B cell (primary cell): ENCODE measurements around the gene ACP6. TPM values are rescaled to one million over a fixed set of nuclear protein-coding genes. Genes with fewer than 3 reads are reported as not detected.

Experiments
- ATAC-seq: fragments of 200-7000 bp; cut with Tn5 transposase; one replicate; pipeline ENCODE4 v1.10.0; 2021; ENCODE audit warnings: low read depth, mild to moderate bottlenecking, moderate number of reproducible peaks, moderate library complexity
- CTCF ChIA-PET: fragments of 350-600 bp; sonication (Branson Sonifier 250); formaldehyde crosslinking; loops from one replicate; lab custom pipeline; 2021; ENCODE audit warnings: antibody characterized with exemption, inconsistent platforms; lab: Charles Lee
- POLR2A ChIA-PET: fragments of 350-600 bp; sonication (Branson Sonifier 250); formaldehyde crosslinking; loops from one replicate; lab custom pipeline; 2021; ENCODE audit warnings: antibody characterized with exemption; lab: Charles Lee
- DNase-seq: peaks from one replicate; pipeline ENCODE4 v3.0.0; 2013
- H2AFZ ChIP-seq: 2 replicates; pipeline ENCODE4 v1.6.1; 2012; ENCODE audit warnings: mild to moderate bottlenecking, low read depth, low read length; ENCODE audit not compliant: insufficient read depth, poor library complexity, severe bottlenecking
- H3K27ac ChIP-seq, 2 donors: 1 replicate in 1 of 2; 2 replicates in 1 of 2; pipeline ENCODE4 v1.5.1; 2012 to 2013; ENCODE audit warnings: low read length in 2 of 2, mild to moderate bottlenecking in 2 of 2, moderate library complexity in 1 of 2
- H3K27me3 ChIP-seq, 4 experiments: fragments of 200-600 bp in 1 of 4; sonication (generic) in 1 of 4; replicated peaks in 1 of 4; 1 replicate in 2 of 4; 2 replicates in 2 of 4; pipeline versions ENCODE4 v1.6.1 to v1.7.0; 2013 to 2016; ENCODE audit warnings: low read length in 3 of 4, mild to moderate bottlenecking in 2 of 4, mixed read lengths in 1 of 4, moderate library complexity in 1 of 4; ENCODE audit not compliant: insufficient read depth in 4 of 4, control insufficient read depth in 3 of 4; ENCODE audit errors: control extremely low read depth in 1 of 4
- H3K36me3 ChIP-seq, 2 experiments: replicated peaks in 1 of 2; 1 replicate in 1 of 2; 2 replicates in 1 of 2; pipeline versions ENCODE4 v1.6.1 to v1.7.1; 2013; ENCODE audit warnings: low read length in 1 of 2; ENCODE audit not compliant: insufficient read depth in 2 of 2, control insufficient read depth in 1 of 2; ENCODE audit errors: control extremely low read depth in 1 of 2, extremely low read depth in 1 of 2
- H3K4me1 ChIP-seq, 2 donors: fragments of 200-600 bp in 1 of 2; sonication (generic) in 1 of 2; 1 replicate in 1 of 2; 2 replicates in 1 of 2; pipeline versions ENCODE4 v1.5.1 to v1.6.1; 2013 to 2017; ENCODE audit warnings: low read length in 2 of 2; ENCODE audit not compliant: control insufficient read depth in 2 of 2, insufficient read depth in 2 of 2
- H3K4me2 ChIP-seq: replicated peaks from 2 replicates; pipeline ENCODE3; 2012; ENCODE audit warnings: mild to moderate bottlenecking, low read depth, low read length; ENCODE audit not compliant: poor library complexity, severe bottlenecking
- H3K4me3 ChIP-seq, 5 experiments: fragments of 200-600 bp in 1 of 5; sonication (generic) in 1 of 5; 1 replicate in 3 of 5; 2 replicates in 2 of 5; pipeline versions ENCODE4 v1.5.1 to v1.7.0; 2011 to 2016; ENCODE audit warnings: low read length in 4 of 5, mild to moderate bottlenecking in 4 of 5, low read depth in 2 of 5, control low read depth in 1 of 5, moderate library complexity in 1 of 5; ENCODE audit not compliant: insufficient read depth in 1 of 5; ENCODE audit errors: control extremely low read depth in 1 of 5, extremely low read depth in 1 of 5
- H3K79me2 ChIP-seq: fragments of 200-600 bp; sonication (generic); one replicate; pipeline ENCODE4 v1.6.0; 2016; ENCODE audit warnings: low read length; ENCODE audit not compliant: control insufficient read depth, insufficient read depth
- H3K9ac ChIP-seq: fragments of 200-600 bp; sonication (generic); 2 replicates; pipeline ENCODE4 v1.6.1; 2017; ENCODE audit warnings: mild to moderate bottlenecking, low read length, moderate library complexity
- H3K9me3 ChIP-seq, 3 donors: one replicate each; pipeline versions ENCODE4 v1.6.1 to v1.7.1; 2013; ENCODE audit warnings: low read length in 2 of 3; ENCODE audit not compliant: control insufficient read depth in 2 of 3, insufficient read depth in 1 of 3; ENCODE audit errors: control extremely low read depth in 1 of 3
- H4K20me1 ChIP-seq: 2 replicates; pipeline ENCODE4 v1.6.0; 2012; ENCODE audit warnings: mild to moderate bottlenecking, low read length; ENCODE audit not compliant: insufficient read depth, control insufficient read depth, poor library complexity, severe bottlenecking
- H3K27ac Mint-ChIP-seq: one replicate; pipeline ENCODE4 v1.8.0; 2021; ENCODE audit warnings: mixed read lengths
- H3K27me3 Mint-ChIP-seq: one replicate; pipeline ENCODE4 v1.8.0; 2021; ENCODE audit warnings: mixed read lengths
- H3K4me1 Mint-ChIP-seq: one replicate; pipeline ENCODE4 v1.8.0; 2021; ENCODE audit warnings: mixed read lengths
- H3K4me3 Mint-ChIP-seq: one replicate; pipeline ENCODE4 v1.8.0; 2021; ENCODE audit warnings: mixed read lengths
- H3K9me3 Mint-ChIP-seq: one replicate; pipeline ENCODE4 v1.8.0; 2022; ENCODE audit warnings: mixed read lengths; ENCODE audit not compliant: insufficient read depth
- CTCF ChIP-seq: fragments of 200-600 bp; IDR thresholded peaks from one replicate; pipeline ENCODE4 v1.8.0; 2022; ENCODE audit warnings: antibody characterized with exemption, mild to moderate bottlenecking
- EZH2 ChIP-seq: IDR thresholded peaks from 2 replicates; pipeline ENCODE4 v1.6.1; 2012; ENCODE audit warnings: borderline replicate concordance, low read depth, mild to moderate bottlenecking, moderate library complexity, low read length; ENCODE audit not compliant: insufficient read depth, poor library complexity, severe bottlenecking
- WGBS: methylation state at CpG from one replicate; pipeline ENCODE4 v1.1.5; 2013; ENCODE audit warnings: missing lambda C conversion rate; ENCODE audit not compliant: insufficient coverage; 5-methylcytosine and 5-hydroxymethylcytosine counted together
- intact Hi-C: fragments of 100-400 bp; cut with micrococcal nuclease; formaldehyde crosslinking; loops from one replicate; pipeline ENCODE4 v1.10.0; 2022
- polyA plus RNA-seq: library from polyadenylated mRNA; depleted of rRNA; stranded (reverse); fragments of >200 nt; gene quantifications from 2 replicates; pipeline ENCODE4 v1.2.3, GENCODE V29; 2012
- total RNA-seq, 2 donors: library from RNA; stranded (reverse); fragments of 120-200 nt in 1 of 2; gene quantifications; 1 replicate in 1 of 2; 2 replicates in 1 of 2; pipeline versions ENCODE4 v1.2.3 to v1.2.4, GENCODE V29; 2013 to 2022

Gene ACP6
- total and polyA plus RNA-seq, 2 donors (not counting 1 experiment from before 2014, with no cell fraction given), result 5.0 to 15.7 TPM

GRCh38 chr1:147598621-147599361, 71.5 kb downstream of the ACP6 start:
- Mint-ChIP-seq H3K9me3 (no peaks in the 10 kb centered on the region), H3K27ac (peak overlapping the region; percentile 71), H3K27me3 (no peaks in the 10 kb centered on the region), H3K4me1 (peaks cover 15% of the 10 kb centered on the region), H3K4me3 (peak overlapping the region; percentile 94)
- peaks cover 15 to 18% of the 10 kb centered on the region in 2 donors for H3K4me1 ChIP-seq
- no peaks in the 10 kb centered on the region for H3K79me2 ChIP-seq
- ATAC-seq, result no peak
- H3K9ac ChIP-seq, result peak overlapping the region; percentile 64
- intact Hi-C loops, result loop anchor here (1.0 to 5.0 kb wide), 3 partner anchors 57 to 356 kb away; partner anchors contain the start of genes ACP6, BCL9 and CHD1L
- no peaks in the 10 kb centered on the region for H4K20me1 ChIP-seq
- TF ChIP-seq CTCF (no peak), EZH2 (no peak)
- H3K4me3 ChIP-seq, result peak overlapping the region; percentile 47 to 83 (median 74)
- H3K9me3 ChIP-seq, result peaks cover 0 to 3% (median 1%) of the 10 kb centered on the region in 3 donors
- no peaks in the 10 kb centered on the region for H3K36me3 ChIP-seq
- POLR2A ChIA-PET, result interaction anchor here (0.6 to 1.1 kb wide), 4 partner anchors 57 to 72 kb away, joined by 3 to 6 read pairs (median 4); partner anchors contain the start of genes ACP6 and BCL9
- 7% methylated on average over 29 of the region's 30 CpGs for WGBS
- peak overlapping the region; percentile 84 for H2AFZ ChIP-seq
- peak overlapping the region; percentile 92 for H3K4me2 ChIP-seq
- CTCF ChIA-PET, result interaction anchor here (0.9 to 1.5 kb wide), 4 partner anchors 28 to 72 kb away, joined by 3 read pairs; partner anchors contain the start of genes ACP6 and BCL9
- DNase-seq, result no peak
- H3K27ac ChIP-seq, result peak overlapping the region in 1 of 2 donors; percentile 22
- H3K27me3 ChIP-seq, result peaks cover 0 to 13% (median 12%) of the 10 kb centered on the region in 4 experiments
